ENCODE results near the gene SNORC. TPM values are rescaled to one million over a fixed set of nuclear protein-coding genes. Genes with fewer than 3 reads are reported as not detected.

SNORC gene
- total and polyA plus RNA-seq, 8 donors, result 0.76 to 13.2 (median 1.8) TPM

DNA sequence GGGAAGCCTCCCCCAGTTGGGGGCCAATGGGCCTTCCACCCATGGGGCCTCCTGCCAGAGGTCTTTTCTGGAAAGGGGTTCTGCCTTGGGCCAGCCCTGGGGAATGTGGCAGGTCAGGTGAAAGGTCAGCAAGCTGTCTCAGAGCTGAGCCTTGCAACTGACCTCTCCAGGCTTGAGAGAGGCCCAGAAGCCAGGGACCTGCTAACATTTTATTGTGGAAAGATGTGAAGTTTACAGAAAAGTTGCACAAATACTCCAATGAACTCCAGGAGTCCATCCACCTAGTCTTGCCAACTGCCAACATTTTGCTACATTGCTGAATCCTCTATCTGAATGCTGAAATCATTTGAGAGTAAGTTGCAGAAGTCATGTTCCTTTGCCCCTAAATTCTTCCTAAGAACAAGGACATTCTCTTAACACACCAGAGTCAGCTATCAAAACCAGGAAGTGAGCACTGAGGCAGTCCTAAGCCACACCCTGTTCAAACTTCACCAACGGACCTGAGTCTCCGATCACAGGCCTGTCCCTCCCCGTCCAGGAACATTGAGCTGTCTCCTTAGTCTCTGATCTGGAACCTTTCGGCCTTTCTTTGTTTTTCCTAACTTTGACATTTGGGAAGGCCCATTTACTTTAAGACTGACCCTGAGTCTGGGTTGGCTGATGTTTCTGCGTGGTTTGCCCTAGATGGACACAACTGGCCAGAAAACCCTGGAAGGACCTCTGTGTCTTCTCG lies 4.0 kb downstream of the SNORC start:
- TF ChIP-seq, protein P1, sequence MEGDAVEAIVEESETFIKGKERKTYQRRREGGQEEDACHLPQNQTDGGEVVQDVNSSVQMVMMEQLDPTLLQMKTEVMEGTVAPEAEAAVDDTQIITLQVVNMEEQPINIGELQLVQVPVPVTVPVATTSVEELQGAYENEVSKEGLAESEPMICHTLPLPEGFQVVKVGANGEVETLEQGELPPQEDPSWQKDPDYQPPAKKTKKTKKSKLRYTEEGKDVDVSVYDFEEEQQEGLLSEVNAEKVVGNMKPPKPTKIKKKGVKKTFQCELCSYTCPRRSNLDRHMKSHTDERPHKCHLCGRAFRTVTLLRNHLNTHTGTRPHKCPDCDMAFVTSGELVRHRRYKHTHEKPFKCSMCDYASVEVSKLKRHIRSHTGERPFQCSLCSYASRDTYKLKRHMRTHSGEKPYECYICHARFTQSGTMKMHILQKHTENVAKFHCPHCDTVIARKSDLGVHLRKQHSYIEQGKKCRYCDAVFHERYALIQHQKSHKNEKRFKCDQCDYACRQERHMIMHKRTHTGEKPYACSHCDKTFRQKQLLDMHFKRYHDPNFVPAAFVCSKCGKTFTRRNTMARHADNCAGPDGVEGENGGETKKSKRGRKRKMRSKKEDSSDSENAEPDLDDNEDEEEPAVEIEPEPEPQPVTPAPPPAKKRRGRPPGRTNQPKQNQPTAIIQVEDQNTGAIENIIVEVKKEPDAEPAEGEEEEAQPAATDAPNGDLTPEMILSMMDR (IDR thresholded peaks at IDR 0.05), result no peak
- WGBS, 2 donors, result 78 to 84% methylated on average over 6 of the region's 6 CpGs
- Histone ChIP-seq H3K4me3 (no peak overlapping the region), H3K4me1 (peaks cover 0 to 3% (median 0%) of the 10 kb centered on the region in 3 donors), H3K27ac (no peak overlapping the region), H3K36me3 (no peaks in the 10 kb centered on the region), H3K9me3 (no peaks in the 10 kb centered on the region), H3K27me3 (no peaks in the 10 kb centered on the region)
- intact Hi-C loops (cut with DNase I), result loop anchor here in 1 of 3 donors (10.0 kb wide), 1 partner anchor 171 kb away; no protein-coding TSS in a partner anchor
- no peak for FAIRE-seq
- no peak for DNase-seq
- no peak for ATAC-seq

DNA sequence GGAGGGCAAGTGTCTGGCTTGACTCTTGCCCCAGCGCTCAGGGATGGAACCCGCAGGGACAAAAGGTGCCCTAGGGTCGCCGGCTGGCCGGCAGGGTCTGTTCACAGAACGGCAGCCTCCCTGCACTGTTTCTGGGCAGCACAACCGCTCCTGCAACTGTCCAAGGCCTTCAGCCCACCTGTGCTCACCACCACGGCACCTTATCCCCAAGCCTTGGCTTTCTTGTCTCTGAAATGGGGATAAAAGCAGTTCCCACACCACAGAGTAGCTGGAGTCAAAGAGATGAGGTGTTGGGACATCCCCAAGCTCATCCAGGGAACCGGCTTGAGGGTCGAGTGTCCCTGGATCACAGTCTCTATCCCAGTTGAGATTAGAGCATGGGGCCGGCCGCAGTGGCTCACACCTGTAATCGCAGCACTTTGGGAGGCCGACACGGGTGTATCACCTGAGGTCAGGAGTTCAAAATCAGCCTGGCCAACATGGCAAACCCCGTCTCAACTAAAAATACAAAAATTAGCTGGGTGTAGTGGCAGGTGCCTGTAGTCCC lies 4.7 kb downstream of the SNORC start:
- Histone ChIP-seq H3K27ac (no peak overlapping the region), H3K9me3 (no peaks in the 10 kb centered on the region), H3K4me3 (no peak overlapping the region), H3K36me3 (no peaks in the 10 kb centered on the region), H3K27me3 (no peaks in the 10 kb centered on the region), H3K4me1 (peaks cover 0 to 3% (median 0%) of the 10 kb centered on the region in 3 donors)
- ATAC-seq (no peak), FAIRE-seq (no peak), DNase-seq (peak in 1 of 6 donors; percentile 53)
- TF ChIP-seq, protein P1 (IDR thresholded peaks at IDR 0.05), result no peak
- 86 to 93% methylated on average over 16 of the region's 16 CpGs for WGBS, 2 donors
- intact Hi-C loops (cut with DNase I), result loop anchor here in 1 of 3 donors (10.0 kb wide), 1 partner anchor 170 kb away; no protein-coding TSS in a partner anchor

DNA sequence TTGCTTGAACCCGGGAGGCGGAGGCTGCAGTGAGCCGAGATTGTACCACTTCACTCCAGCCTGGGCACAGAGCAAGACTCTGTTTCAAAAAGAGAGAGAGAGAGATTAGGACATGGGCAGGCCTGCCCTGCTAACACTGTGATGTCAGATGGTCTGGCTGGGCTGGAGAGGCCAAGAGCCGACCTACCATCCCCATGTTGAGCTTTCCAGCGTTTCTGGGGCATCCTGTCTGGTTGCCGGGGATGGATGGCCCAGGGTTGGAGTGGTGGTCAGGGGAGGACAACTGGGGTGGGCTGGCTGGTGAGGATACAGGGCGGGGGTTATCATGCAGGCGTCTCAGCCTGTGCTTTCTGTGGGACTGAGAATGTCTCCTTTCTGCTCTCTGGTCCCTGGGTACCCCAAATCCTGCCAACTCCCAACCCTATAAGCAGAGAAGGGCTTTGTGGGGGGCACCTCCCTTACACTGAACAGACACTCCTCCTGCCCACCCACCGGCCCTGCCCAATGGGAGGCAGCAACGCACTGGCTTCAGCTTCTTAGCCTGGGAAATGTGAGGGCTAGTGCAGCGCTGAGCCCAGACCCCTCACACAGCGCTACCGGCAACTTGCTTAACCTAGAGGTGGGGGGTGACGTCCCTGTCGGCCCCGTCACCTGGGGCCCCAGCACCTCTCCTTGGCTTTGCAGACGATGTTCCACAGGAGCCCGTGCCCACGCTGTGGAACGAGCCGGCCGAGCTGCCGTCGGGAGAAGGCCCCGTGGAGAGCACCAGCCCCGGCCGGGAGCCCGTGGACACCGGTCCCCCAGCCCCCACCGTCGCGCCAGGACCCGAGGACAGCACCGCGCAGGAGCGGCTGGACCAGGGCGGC lies 5.4 kb downstream of the SNORC start:
- DNase-seq, result peak in 2 of 6 donors; percentile 64 to 77
- H3K27me3 ChIP-seq, result no peaks in the 10 kb centered on the region
- H3K4me3 ChIP-seq, result peak overlapping the region in 3 of 4 donors; percentile 18 to 46 (median 41)
- H3K4me1 ChIP-seq, result peaks cover 0 to 3% (median 0%) of the 10 kb centered on the region in 3 donors
- H3K9me3 ChIP-seq, result no peaks in the 10 kb centered on the region
- TF ChIP-seq, protein P1 (IDR thresholded peaks at IDR 0.05), result no peak
- intact Hi-C loops (cut with DNase I), result loop anchor here in 1 of 3 donors (10.0 kb wide), 1 partner anchor 169 kb away; no protein-coding TSS in a partner anchor
- H3K27ac ChIP-seq, result no peak overlapping the region
- 19 to 21% methylated on average over 36 to 37 of the region's 37 CpGs for WGBS, 2 donors
- no peaks in the 10 kb centered on the region for H3K36me3 ChIP-seq
- no peak for FAIRE-seq
- peak; percentile 12 to 50 (median 25) for ATAC-seq

DNA sequence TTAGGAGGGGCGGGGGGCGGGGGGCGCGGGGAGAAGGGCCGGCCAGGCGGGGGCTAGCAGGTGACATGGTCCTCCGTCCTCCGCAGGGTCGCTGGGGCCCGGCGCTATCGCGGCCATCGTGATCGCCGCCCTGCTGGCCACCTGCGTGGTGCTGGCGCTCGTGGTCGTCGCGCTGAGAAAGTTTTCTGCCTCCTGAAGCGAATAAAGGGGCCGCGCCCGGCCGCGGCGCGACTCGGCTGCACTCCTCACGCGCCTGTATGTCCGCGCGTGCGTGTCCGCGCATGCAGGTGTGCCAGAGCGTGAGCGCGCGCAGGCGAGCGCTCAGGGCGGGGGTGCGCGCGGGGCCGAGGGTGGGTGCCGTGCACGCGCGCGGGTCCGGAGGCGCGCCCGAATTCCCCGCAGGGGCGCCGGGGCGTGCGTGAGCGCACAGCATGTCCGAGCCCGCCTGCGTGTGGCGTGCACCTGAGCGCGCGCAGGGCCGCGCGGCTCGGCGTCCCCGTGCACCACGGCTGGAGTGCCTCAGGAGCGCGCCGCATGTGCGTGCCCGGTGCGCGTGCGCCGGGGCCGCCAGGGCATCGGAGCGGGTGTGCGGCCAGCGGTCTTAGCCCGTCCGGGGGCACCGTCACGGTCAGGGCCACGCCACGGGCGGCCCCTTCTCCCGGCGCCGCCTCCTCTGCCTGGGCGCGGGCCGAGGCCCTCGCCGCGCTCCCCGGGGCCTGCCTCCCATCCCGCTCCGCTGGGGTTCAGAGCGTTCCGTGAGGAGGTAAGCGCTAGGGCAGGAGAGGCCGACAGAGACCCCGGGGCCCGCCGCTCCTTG lies 6.3 kb downstream of the SNORC start:
- DNase-seq, result peak in 1 of 6 donors; percentile 66
- peak; percentile 36 to 76 (median 52) for ATAC-seq
- WGBS, 2 donors, result 4 to 10% methylated on average over 75 to 117 of the region's 119 CpGs
- H3K4me3 ChIP-seq, result peak overlapping the region; percentile 18 to 46 (median 36)
- H3K9me3 ChIP-seq, result no peaks in the 10 kb centered on the region
- TF ChIP-seq, protein P1 (IDR thresholded peaks at IDR 0.05), result no peak
- intact Hi-C loops (cut with DNase I), result loop anchor here in 1 of 3 donors (10.0 kb wide), 1 partner anchor 168 kb away; no protein-coding TSS in a partner anchor
- no peaks in the 10 kb centered on the region for H3K27me3 ChIP-seq
- FAIRE-seq, result no peak
- peaks cover 0 to 3% (median 0%) of the 10 kb centered on the region in 3 donors for H3K4me1 ChIP-seq
- H3K36me3 ChIP-seq, result no peaks in the 10 kb centered on the region
- no peak overlapping the region for H3K27ac ChIP-seq

Data from pancreas (tissue), 10 donors.